ENCODE results near the gene PRSS8.
A peak's percentile ranks its signal among the peaks of the same experiment; 100 is the strongest.
"Not testable (repeated sequence)": the region's sequence is repeated elsewhere in the genome, so short reads cannot be mapped to it uniquely, and the experiment has no call there.

The PRSS8 gene

DNA sequence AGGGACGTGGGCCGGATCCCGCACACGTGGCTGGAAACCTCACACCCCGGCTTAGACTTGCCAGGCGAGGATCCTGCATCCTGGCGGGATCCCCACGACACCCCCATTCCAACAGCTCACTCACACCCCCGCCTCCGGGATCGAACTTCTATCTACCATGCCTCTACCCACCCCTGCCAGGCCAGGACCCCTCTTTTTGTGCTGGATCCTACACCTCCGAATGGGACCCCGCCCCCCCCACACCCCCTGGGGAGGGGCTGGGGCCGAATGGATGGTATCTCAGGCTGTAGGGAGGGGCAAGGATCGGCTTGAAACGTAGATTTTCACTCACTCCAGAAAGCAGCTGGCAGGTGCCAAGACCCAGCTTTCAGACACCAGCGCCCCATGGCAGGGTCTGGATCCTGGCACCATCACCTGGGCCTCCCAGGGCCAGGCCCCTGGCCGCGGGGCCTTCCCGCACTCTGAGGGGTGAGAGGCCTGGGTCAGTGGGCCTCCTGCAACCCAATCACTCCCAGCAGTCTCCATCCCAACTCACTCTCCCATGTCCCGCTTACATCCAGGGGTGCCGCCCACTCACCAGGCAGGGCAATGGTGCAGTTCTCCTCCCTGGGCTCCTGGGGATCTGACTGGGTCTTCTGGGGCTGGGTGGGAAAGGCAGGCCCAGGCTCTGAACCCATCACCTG lies 7.6 kb upstream of the PRSS8 start:
- no peaks in the 10 kb centered on the region for H3K9me3 ChIP-seq (ENCODE audit: control insufficient read depth, low read length)
- peak overlapping the region; percentile 81 for H3K9ac ChIP-seq (ENCODE audit: low read length)
- H3K27me3 ChIP-seq (replicated peaks; ENCODE audit: control insufficient read depth, insufficient read depth, low read length): peaks cover 22% of the 10 kb centered on the region
- H3K4me1 ChIP-seq (ENCODE audit: control insufficient read depth, insufficient read depth, low read length): peaks cover 23% of the 10 kb centered on the region
- no peak for DNase-seq (ENCODE audit: low read depth)
- H3K4me3 ChIP-seq (ENCODE audit: low read length): peak overlapping the region; percentile 78
- H3K36me3 ChIP-seq (ENCODE audit: control insufficient read depth, insufficient read depth, low read length, severe bottlenecking): no peaks in the 10 kb centered on the region

DNA sequence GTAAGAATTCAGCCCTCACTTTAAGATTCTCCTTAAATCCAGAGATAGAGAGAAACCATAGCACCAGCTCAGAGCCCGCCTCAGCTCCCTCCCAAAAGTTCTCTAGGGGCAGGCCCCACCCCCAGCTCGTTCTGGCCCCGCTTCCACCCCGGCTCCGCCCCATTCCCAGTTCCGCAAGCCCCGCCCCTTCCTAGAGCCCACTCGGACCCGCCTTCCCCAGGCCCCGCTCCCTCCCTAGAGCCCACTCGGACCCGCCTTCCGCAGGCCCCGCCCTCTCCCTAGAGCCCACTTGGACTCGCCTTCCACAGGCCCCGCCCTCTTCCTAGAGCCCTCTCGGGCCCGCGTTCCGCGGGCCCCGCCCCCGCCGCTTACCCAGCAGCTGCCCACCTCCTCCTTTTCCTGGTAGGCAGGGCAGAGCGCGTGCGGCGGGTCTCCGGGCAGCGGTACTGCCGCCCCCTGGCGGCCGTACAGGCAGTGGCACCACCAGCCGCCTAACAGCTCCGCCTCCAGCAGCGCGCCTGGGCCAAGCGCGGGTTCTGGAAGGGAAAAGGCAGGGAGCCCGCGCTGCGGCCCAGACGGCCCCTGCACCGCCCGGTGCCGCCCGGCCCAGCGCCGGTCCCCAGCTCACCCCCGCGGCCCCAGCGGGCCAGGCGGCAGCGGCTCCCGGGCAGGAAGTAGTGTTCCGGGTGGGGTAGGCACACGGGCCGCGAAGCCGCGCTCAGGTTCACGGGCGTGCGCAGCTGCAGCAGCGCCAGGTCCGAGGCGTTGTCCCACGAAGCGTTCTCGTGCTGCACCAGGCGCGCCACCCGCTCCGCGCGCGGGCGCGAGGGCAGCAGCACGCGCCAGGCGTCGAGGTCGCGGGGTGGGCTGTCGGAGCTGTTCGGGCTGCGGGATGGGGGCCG lies 6.8 kb upstream of the PRSS8 start:
- peak; percentile 100 for DNase-seq (ENCODE audit: low read depth)
- peak overlapping the region; percentile 81 for H3K9ac ChIP-seq (ENCODE audit: low read length)
- peaks cover 15% of the 10 kb centered on the region for H3K27me3 ChIP-seq (replicated peaks; ENCODE audit: control insufficient read depth, insufficient read depth, low read length)
- no peaks in the 10 kb centered on the region for H3K36me3 ChIP-seq (ENCODE audit: control insufficient read depth, insufficient read depth, low read length, severe bottlenecking)
- H3K9me3 ChIP-seq (ENCODE audit: control insufficient read depth, low read length): no peaks in the 10 kb centered on the region
- H3K4me3 ChIP-seq (ENCODE audit: low read length): peak overlapping the region; percentile 78
- peaks cover 24% of the 10 kb centered on the region for H3K4me1 ChIP-seq (ENCODE audit: control insufficient read depth, insufficient read depth, low read length)

DNA sequence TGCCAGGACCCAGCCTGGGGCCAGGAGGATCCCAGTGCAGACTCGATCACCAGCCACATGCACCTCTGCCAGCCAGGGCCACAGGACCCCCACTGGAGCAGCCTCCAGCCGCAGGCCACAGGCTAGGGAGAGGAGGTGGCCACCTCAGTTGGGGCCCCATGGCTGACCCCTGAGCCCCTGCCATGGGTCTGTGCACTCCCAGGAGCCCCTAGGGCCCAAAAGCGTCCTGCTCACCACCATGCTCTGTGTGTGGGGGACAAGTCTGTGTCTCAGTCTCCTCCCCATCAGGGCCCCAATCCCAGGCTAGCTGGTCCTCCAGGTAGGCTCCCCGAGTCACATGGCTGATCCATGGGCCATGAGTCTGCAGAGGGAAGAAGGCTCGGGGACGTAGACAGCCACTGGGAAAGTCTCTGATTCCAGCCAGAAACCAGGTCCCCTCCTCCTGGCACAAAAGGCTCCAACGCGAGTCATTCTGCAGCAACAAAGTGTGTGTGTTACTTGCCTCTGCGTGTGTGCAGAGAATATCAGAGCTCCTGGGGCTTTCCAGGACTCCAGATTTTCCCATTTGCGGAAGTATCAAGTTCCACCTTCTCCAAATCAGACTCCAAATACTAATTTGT lies 6.1 kb upstream of the PRSS8 start:
- Histone ChIP-seq H3K9ac (ENCODE audit: low read length) (peak overlapping the region; percentile 73), H3K4me1 (ENCODE audit: control insufficient read depth, insufficient read depth, low read length) (peaks cover 24% of the 10 kb centered on the region), H3K9me3 (ENCODE audit: control insufficient read depth, low read length) (no peaks in the 10 kb centered on the region), H3K27me3 (replicated peaks; ENCODE audit: control insufficient read depth, insufficient read depth, low read length) (peaks cover 7% of the 10 kb centered on the region), H3K36me3 (ENCODE audit: control insufficient read depth, insufficient read depth, low read length, severe bottlenecking) (no peaks in the 10 kb centered on the region), H3K4me3 (ENCODE audit: low read length) (peak overlapping the region; percentile 71)
- no peak for DNase-seq (ENCODE audit: low read depth)

DNA sequence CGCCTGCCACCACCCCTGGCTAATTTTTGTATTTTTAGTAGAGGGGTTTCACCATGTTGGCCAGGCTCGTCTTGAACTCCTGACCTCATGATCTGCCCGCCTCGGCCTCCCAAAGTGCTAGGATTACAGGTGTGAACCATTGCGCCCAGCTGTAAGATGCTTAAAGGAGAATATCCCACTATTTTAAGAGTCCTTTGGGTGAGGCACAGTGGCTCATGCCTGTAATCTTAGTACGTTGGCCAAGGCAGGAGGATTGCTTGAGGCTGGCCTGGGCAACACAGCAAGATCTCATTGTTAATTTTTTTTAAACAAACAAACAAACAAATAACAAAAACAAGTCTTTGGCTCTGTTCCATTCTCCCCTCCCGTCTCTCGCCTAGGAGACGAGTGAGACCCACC lies 5.5 kb upstream of the PRSS8 start:
- Histone ChIP-seq H3K4me3 (ENCODE audit: low read length) (peak overlapping the region; percentile 71), H3K4me1 (ENCODE audit: control insufficient read depth, insufficient read depth, low read length) (peaks cover 24% of the 10 kb centered on the region)
- not testable (repeated sequence) for DNase-seq (ENCODE audit: low read depth)

DNA sequence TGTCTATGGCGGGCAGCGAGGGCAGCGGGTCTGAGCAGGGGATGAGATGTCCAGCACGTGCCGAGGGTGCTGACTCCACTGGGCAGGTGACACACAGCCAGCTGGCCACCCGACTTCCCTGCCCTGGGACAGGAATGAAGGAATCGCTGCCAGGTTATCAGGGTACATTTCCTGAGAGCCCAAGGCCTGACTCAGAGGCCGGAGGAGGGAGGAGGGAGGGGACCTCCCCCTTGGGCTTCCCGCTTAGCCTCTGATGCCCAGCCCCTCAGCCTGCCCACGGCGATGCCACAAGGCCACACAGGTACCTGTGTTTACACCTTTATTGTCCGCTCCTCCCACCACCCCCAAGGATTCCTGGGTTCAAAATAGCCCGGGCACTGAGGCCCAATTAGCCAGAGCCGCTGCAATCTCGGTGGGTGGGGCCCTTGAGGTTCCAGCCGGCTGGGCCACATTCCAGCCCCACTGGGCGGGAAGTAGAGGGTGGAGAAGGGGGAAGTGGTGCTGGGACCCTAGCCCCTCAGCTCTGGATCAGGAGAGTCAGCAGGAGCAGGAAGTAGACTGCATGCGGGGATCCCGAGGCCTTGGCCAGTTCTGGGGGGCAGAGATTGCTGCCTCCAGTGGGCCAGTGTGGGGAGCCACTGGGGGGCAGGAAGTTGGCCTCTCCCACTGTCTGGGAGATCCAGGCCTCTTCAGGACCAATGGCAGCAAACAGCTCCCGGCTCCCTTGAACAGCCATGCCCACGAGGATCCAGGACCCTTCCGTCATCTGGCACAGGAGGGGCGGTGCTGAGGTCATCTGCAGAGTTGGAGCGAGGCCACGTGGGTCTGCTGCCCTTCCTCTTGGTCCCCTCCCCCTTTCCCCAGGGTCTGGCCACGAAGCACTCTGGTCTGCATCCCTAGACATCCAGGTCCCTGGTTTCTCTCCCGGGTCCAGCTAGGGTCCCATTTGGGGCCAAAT lies 3.4 kb upstream of the PRSS8 start:
- H3K4me3 ChIP-seq (ENCODE audit: low read length): no peak overlapping the region
- no peak overlapping the region for H3K9ac ChIP-seq (ENCODE audit: low read length)
- H3K9me3 ChIP-seq (ENCODE audit: control insufficient read depth, low read length): no peaks in the 10 kb centered on the region
- no peaks in the 10 kb centered on the region for H3K36me3 ChIP-seq (ENCODE audit: control insufficient read depth, insufficient read depth, low read length, severe bottlenecking)
- H3K4me1 ChIP-seq (ENCODE audit: control insufficient read depth, insufficient read depth, low read length): peaks cover 30% of the 10 kb centered on the region
- H3K27me3 ChIP-seq (replicated peaks; ENCODE audit: control insufficient read depth, insufficient read depth, low read length): peaks cover 5% of the 10 kb centered on the region
- DNase-seq (ENCODE audit: low read depth): no peak

More for the DNA sequence above, 5.5 kb upstream of the PRSS8 start:
- not testable (repeated sequence) for H3K36me3 ChIP-seq (ENCODE audit: control insufficient read depth, insufficient read depth, low read length, severe bottlenecking); H3K27me3 ChIP-seq (replicated peaks; ENCODE audit: control insufficient read depth, insufficient read depth, low read length); H3K9me3 ChIP-seq (ENCODE audit: control insufficient read depth, low read length)
- H3K9ac ChIP-seq (ENCODE audit: low read length): peak overlapping the region; percentile 73

DNA sequence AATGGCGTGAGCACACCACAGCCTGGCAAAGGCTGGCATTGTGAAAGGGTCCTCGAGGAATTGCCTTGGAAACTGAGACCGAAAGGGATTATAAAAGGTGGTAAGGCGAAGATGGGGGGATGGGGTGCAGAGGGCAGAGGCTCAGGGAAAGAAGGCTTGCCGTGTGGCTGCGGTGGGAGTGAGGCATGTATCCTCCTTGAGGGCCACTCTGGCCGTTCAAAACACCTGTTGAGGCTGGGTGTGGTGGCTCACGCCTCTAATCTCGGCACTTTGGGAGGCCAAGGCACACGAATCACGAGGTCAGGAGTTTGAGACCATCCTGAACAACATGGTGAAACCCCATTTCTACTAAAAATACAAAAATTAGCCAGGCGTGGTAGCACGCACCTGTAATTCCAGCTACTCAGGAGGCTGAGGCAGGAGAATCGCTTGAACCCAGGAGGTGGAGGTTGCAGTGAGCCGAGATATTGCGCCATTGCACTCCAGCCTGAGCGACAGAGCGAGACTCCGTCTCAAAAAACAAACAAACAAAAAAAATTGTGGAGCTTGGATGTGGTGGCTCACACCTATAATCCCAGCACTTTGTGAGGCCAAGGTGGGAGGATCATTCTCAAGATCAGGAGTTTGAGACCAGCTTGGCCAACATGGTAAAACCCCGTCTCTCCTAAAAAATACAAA lies 1.4 kb upstream of the PRSS8 start:
- H3K4me1 ChIP-seq (ENCODE audit: control insufficient read depth, insufficient read depth, low read length): peaks cover 27% of the 10 kb centered on the region
- H3K27me3 ChIP-seq (replicated peaks; ENCODE audit: control insufficient read depth, insufficient read depth, low read length); H3K9me3 ChIP-seq (ENCODE audit: control insufficient read depth, low read length); DNase-seq (ENCODE audit: low read depth); H3K9ac ChIP-seq (ENCODE audit: low read length); H3K4me3 ChIP-seq (ENCODE audit: low read length); H3K36me3 ChIP-seq (ENCODE audit: control insufficient read depth, insufficient read depth, low read length, severe bottlenecking): not testable (repeated sequence)

DNA sequence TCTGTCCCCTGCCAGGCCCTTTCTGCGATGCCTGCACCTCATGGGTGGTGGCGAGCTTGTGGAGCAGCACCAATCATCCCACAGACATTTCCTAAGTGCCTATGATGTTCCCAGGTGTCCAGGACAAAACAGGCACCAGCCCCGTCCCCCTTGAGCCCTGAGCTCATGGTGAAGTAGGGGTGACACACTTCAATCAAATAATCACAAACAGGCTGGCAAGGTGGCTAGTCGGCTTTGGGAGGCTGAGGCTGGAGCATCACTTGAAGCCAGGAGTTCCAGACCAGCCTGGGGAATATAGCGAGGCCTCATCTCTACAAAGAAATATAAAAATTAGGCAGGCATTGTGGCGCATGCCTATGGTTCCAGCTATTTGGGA lies 748 bp upstream of the PRSS8 start:
- Histone ChIP-seq H3K36me3 (ENCODE audit: control insufficient read depth, insufficient read depth, low read length, severe bottlenecking) (peaks cover 8% of the 10 kb centered on the region), H3K9ac (ENCODE audit: low read length) (no peak overlapping the region), H3K4me1 (ENCODE audit: control insufficient read depth, insufficient read depth, low read length) (peaks cover 21% of the 10 kb centered on the region), H3K9me3 (ENCODE audit: control insufficient read depth, low read length) (no peaks in the 10 kb centered on the region), H3K27me3 (replicated peaks; ENCODE audit: control insufficient read depth, insufficient read depth, low read length) (peaks cover 5% of the 10 kb centered on the region), H3K4me3 (ENCODE audit: low read length) (no peak overlapping the region)
- no peak for DNase-seq (ENCODE audit: low read depth)

DNA sequence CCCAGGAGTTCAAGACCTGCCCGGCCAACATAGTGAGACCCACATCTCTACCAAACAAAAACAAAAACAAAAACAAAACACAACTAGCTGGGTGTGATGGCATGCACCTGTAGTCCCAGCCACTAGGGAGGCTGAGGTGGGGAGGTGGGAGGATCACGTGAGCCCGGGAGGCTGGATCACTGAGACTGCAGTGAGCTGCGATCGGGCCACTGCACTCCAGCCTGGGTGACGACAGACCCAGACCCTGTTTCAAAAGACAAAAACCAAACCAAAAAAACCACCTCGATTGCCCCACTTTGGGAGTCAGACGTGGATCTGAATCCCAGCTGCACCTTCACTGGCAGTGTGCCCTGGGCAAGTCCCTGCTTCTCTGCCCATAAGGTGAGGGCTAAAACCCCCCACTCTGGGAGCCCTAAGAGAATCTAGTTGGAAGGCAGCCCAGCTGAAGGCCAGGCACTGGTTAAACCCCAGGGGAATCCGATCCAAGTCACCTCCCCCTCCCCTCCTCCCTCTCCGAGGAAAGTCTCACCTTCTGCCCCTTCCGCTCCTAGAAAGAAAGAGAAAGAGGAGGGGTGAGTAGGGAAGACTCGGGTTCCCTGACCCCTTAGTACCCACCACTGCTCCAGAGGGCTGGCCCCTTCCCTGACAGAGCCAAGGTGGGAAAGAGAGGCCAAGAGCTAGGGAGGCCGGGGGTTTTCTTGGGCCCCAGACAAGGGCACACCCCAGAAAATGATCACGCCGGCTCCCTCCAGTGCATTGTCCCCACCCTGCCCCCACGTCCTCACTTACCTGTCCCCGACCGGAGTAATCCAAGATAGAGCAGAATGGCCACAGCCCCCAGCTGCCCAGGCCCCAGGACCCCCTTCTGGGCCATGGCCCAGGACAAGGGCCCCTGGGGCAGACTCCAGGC lies 647 bp downstream of the PRSS8 start:
- no peak overlapping the region for H3K9ac ChIP-seq (ENCODE audit: low read length)
- H3K9me3 ChIP-seq (ENCODE audit: control insufficient read depth, low read length): no peaks in the 10 kb centered on the region
- peaks cover 16% of the 10 kb centered on the region for H3K4me1 ChIP-seq (ENCODE audit: control insufficient read depth, insufficient read depth, low read length)
- H3K36me3 ChIP-seq (ENCODE audit: control insufficient read depth, insufficient read depth, low read length, severe bottlenecking): peaks cover 17% of the 10 kb centered on the region
- peaks cover 5% of the 10 kb centered on the region for H3K27me3 ChIP-seq (replicated peaks; ENCODE audit: control insufficient read depth, insufficient read depth, low read length)
- DNase-seq (ENCODE audit: low read depth): no peak
- no peak overlapping the region for H3K4me3 ChIP-seq (ENCODE audit: low read length)

DNA sequence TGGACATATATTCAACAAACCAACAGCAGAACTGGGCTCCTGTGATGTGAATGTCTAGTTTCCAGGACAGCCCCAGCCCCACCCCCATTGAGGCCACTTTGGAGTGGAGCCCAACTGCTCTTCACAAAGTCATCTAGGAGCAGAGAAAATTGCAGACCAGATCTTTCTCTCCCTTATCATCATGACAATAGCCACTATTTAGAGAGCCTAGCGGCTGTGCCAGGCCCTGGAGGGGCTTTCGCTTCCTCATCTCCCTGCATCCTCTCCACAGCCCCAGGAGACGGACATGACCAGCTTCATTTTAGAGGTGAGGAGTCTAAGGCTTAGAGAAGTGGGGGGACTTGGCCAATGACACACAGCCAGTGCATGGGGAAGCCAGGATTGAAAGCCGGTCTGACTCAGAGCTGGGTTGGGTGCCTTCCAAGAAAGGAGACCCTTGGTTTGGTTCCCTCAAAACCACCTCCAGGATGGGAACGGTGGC lies 1.4 kb downstream of the PRSS8 start:
- Histone ChIP-seq H3K9me3 (ENCODE audit: control insufficient read depth, low read length) (no peaks in the 10 kb centered on the region), H3K36me3 (ENCODE audit: control insufficient read depth, insufficient read depth, low read length, severe bottlenecking) (peaks cover 17% of the 10 kb centered on the region), H3K4me1 (ENCODE audit: control insufficient read depth, insufficient read depth, low read length) (peaks cover 21% of the 10 kb centered on the region), H3K4me3 (ENCODE audit: low read length) (no peak overlapping the region), H3K9ac (ENCODE audit: low read length) (no peak overlapping the region), H3K27me3 (replicated peaks; ENCODE audit: control insufficient read depth, insufficient read depth, low read length) (peaks cover 5% of the 10 kb centered on the region)
- no peak for DNase-seq (ENCODE audit: low read depth)

Measured in adipocyte (in vitro differentiated cells).